ENCODE results near the gene SLC29A1. TPM values are rescaled to one million over a fixed set of nuclear protein-coding genes. Genes with fewer than 3 reads are reported as not detected.

SLC29A1 gene
- total RNA-seq (2022; extraction: Qiagen RNA extraction): 36.0 to 55.2 TPM (median 51.3 TPM) in 5 replicates

GRCh38 chr6:44223319-44224028 is at the start of gene SLC29A1:
Gene SLC29A1 (plus strand): TSS chr6:44223595. CDS start chr6:44227314, 3,719 bp downstream.

GRCh38 chr6:44216677-44217331 is 6.6 kb upstream of the SLC29A1 start, which contains the start of gene MYMX:
Gene MYMX (plus strand): TSS chr6:44216926. CDS start chr6:44217472, 546 bp downstream.

GRCh38 chr6:44246663-44247337 is 23.4 kb downstream of the SLC29A1 start, which contains the start of gene HSP90AB1:
Gene HSP90AB1 (plus strand): TSS chr6:44247101. CDS start chr6:44248630, 1,529 bp downstream.

DNA sequence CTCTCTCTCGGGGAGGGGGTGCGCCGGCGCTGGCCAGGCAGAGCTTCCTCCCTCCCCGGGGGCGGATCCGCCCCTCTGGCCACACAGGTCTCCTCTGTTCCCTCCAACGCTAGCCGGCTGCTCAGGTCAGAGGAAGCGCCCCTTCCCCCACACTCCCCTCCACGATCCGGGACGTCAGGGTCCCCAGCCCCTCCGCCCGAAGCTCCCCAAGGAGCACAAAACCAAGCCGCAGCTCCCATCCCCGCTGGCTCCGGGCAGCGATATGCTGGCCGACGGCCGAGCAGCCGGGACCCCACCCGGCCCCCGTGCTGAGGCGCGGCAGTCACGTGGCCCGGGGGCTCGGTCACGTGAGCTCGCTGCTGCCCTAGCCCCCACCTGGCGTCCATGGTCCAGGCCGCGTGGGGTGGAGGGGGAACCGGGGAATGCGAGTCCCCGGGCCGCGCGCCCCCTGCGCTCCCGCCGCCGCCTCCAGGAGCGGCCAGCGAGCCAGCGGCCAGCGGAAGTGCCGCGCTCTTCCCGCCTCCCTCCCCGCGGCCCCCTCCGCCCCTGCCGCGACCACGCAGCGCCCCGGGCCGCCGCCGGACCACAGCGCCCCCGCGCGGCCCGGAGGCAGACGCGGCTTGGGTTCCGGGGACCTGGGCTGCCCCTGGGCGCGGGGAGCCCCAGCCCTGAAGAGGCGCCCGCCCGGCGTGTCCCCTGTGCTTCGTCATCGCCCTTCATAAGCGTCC is 33.8 kb downstream of the SLC29A1 start, which contains the start of gene SLC35B2:
Gene SLC35B2, minus strand, starts transcription at position 504 of the 728 bp plus-strand sequence. Its CDS starts 118 bp downstream, at position 386.

GRCh38 chr6:44265007-44265721 is 41.8 kb downstream of the SLC29A1 start, which contains the start of gene NFKBIE:
Gene NFKBIE (minus strand): TSS chr6:44265551. CDS start chr6:44265346, 205 bp downstream.

DNA sequence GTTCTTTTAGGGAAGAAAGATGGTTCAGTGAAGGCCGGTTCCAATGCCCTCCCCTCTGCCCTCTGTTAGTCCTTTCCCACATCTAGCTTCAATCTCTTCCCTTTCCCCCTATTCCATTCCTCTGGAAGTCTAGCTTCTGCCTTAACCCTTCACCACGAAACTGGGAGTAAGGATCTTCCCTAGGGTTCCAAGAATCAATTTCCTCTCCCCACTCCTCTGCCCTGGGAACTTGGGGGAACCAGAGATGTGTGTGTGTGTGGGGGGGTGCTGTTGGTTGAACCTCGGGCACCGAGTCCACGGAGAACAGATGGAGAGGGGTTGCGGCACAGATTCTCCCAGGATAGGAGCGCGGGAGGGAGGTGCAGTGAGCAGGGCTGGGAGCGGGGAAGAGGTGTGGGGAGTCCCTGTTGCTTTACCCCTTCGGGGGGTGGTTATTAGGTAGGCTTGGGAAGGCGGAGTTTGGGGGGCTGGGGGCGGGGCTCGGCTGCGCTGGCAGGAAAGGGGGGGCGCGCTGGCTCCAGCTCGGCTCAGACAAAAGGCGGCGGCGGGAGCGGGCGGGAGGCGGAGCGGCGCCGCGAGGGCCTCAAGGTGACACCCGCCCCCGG is 46.6 kb downstream of the SLC29A1 start, which contains the start of gene TMEM151B:
Gene TMEM151B, plus strand, starts transcription at position 530 of the 605 bp plus-strand sequence. CDS start 293 bp downstream, outside the sequence.

Other genes starting within 250 kb of the SLC29A1 start
- 54.0 to 64.0 TPM (median 61.6 TPM) in 5 replicates for gene MRPL14, start 96.1 kb upstream of the SLC29A1 start, total RNA-seq (2022; extraction: Qiagen RNA extraction)
- 10.3 to 16.8 TPM (median 16.0 TPM) in 5 replicates for gene TMEM63B, start 96.0 kb upstream of the SLC29A1 start, total RNA-seq (2022; extraction: Qiagen RNA extraction)
- gene CAPN11, start 64.8 kb upstream of the SLC29A1 start, total RNA-seq (2022; extraction: Qiagen RNA extraction): not detected in 5 replicates
- not detected in 5 replicates for gene MYMX, start 6.7 kb upstream of the SLC29A1 start, total RNA-seq (2022; extraction: Qiagen RNA extraction)
- gene HSP90AB1, start 23.5 kb downstream of the SLC29A1 start, total RNA-seq (2022; extraction: Qiagen RNA extraction): 1,087 to 1,237 TPM (median 1,168 TPM) in 5 replicates
- 51.2 to 63.5 TPM (median 59.5 TPM) in 5 replicates for gene SLC35B2, start 33.9 kb downstream of the SLC29A1 start, total RNA-seq (2022; extraction: Qiagen RNA extraction)
- 6.0 to 7.1 TPM (median 6.1 TPM) in 5 replicates for gene NFKBIE, start 42.0 kb downstream of the SLC29A1 start, total RNA-seq (2022; extraction: Qiagen RNA extraction)
- gene TMEM151B, start 46.9 kb downstream of the SLC29A1 start, total RNA-seq (2022; extraction: Qiagen RNA extraction): 0.06 to 0.17 TPM (median 0.14 TPM) in 5 replicates
- 5.2 to 8.1 TPM (median 6.9 TPM) in 5 replicates for gene AARS2, start 89.8 kb downstream of the SLC29A1 start, total RNA-seq (2022; extraction: Qiagen RNA extraction)
- not detected in 5 replicates for gene SPATS1, start 119.1 kb downstream of the SLC29A1 start, total RNA-seq (2022; extraction: Qiagen RNA extraction)
- gene CDC5L, start 164.1 kb downstream of the SLC29A1 start, total RNA-seq (2022; extraction: Qiagen RNA extraction): 13.4 to 16.1 TPM (median 15.4 TPM) in 5 replicates

Data from A549 treated with dexamethasone at 1 μM for 4 hours (cell line).